Measurements from ENCODE around the gene EMP2.
"Not testable (repeated sequence)": the region's sequence is repeated elsewhere in the genome, so short reads cannot be mapped to it uniquely, and the experiment has no call there.

The EMP2 gene

GRCh38 chr16:10552281-10552680, 28.1 kb downstream of the EMP2 start:
- no peak for DNase-seq

DNA sequence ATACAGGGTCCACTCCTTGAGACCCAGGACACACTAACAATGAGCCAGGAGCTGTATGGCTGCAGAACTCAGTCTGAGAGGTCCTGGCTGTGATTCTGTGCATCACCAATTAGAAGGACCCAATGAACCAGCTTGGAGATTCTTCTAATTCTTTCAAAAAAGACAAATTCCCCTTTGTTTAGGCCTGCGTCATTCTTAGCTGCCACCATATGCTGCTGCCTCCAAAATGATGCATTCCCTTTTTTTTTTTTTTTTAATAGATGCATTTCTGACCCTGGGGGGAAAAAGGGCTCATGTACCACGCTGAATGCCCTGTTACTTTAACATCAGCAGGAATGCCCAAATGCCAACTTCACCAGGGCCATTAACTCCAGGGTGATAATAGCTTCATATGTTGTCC, 28.5 kb downstream of the EMP2 start:
- no peak for DNase-seq

GRCh38 chr16:10548404-10548803, 32.0 kb downstream of the EMP2 start:
- no peak for DNase-seq

DNA sequence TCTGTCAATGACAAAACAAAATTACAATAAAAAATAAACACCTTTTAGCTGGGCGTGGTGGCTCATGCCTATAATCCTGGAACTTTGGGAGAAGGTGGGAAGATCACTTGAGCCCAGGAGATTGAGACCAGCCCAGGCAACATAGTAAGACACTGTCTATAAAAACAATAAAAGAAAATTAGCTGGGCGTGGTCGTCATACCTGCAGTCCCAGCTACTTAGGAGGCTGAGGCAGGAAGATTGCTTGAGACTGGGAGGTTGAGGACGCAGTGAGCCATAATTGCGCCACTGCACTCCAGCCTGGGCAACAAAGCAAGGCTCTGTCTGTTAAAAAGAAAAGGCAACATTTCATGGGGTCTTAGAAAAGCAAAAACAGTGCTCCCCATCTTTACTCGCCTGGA, 32.7 kb downstream of the EMP2 start:
- DNase-seq: no peak

DNA sequence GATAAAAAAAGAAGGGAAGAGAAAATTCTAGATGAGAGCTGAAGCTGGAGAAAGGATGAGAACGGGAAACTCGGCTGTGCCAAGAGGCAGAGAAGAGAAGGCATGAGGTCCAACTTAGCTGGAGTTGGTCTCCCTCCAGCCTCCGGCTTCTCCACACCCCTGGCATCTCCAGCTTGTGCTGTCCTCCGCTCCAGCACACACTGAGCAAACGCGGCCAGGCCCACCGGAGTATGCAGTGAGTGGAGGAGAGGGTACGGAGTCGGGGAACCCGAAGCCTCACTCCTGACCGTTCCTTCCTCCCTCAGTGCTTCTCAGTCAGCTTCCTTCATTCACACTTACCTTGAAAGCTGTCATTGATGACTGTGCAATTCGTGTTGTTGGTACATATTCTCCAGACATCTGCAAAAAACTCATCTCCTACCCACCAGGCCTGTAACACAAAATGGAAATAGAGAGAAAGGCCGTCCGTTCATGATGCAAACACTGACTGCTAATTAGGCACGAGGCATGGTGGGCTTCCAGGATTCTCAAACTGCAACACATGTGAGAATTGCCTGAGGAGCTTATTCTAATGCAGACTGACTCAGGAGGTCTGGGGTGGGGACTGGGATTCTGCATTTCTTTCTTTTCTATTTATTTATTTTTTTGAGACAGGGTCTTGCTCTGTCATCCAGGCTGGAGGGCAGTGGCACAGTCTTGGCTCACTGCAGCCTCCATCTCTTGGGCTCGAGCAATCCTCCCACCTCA, 37.0 kb downstream of the EMP2 start:
- DNase-seq: no peak

- no peak for DNase-seq
Observed at GRCh38 chr16:10541366-10541765, 39.0 kb downstream of the EMP2 start.

GRCh38 chr16:10539793-10540192, 40.6 kb downstream of the EMP2 start:
- no peak for DNase-seq

- DNase-seq: no peak
Observed at GRCh38 chr16:10539236-10539635, 41.2 kb downstream of the EMP2 start.

- no peak for DNase-seq
Observed at GRCh38 chr16:10538583-10538982, 41.8 kb downstream of the EMP2 start.

DNA sequence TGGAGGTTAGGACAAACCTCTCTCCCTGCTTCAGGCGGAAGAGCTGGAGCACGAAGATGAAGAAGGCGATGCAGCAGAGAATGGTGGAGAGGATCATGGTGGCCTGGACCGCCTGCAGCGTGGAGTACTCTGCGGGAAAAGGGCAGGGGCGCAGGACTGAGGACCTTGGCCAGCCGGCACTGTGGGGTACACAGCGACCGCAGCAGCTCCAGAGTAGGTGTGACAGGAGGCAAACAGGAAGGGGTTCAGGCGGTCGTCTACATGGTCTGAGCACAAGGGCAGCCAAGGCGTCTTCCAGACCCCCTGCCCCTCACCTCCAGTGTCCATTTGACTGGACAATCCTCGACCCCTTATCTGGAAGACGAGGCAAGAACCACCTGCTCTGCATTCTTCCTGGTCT, 42.5 kb downstream of the EMP2 start:
- DNase-seq: no peak

DNA sequence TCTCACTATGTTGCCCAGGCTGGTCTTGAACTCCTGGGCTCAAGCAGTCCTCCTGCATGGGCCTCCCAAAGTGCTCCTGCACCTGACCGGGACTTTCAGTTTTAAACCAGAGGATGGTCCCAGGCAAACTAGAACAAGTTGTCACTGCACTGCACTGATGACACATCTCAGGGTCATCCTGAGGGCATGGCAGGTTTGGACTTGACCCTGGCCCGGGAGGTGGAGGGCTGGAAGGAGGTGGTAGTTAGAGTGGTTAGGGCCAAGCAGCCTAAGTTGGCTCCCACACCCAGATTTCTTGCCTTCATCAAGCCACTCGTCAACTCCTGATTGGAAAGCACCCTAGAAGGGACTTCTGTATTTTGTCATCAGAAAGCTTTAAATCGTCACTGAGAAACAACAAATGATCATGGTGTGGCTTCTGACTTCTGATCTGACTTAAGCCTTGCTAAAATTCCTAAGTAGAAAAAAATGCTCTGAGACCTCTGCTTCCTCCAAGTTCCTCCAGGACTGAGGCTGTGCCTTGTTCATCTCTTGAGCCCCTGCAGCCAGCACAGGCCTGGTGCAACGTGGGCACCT, 43.5 kb downstream of the EMP2 start:
- no peak for DNase-seq

DNA sequence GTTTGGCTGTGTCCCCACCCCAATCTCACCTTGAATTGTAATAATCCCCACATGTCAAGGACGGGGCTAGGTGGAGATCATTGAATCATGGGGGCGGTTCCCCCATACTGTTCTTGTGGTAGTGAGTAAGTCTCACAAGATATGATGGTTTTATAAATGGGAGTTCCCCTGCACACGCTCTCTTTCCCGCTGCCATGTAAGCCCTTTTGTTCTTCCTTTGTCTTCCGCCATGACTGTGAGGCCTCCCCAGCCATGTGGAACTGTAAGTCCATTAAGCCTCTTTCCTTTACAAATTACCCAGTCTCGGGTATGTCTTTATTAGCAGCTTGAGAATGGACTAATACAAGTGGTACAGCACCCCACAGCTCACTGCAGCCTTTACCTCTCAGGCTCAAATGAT, 44.1 kb downstream of the EMP2 start:
- DNase-seq: not testable (repeated sequence)

GRCh38 chr16:10535461-10535860, 44.9 kb downstream of the EMP2 start:
- no peak for DNase-seq

GRCh38 chr16:10534748-10535147, 45.6 kb downstream of the EMP2 start:
- no peak for DNase-seq

DNA sequence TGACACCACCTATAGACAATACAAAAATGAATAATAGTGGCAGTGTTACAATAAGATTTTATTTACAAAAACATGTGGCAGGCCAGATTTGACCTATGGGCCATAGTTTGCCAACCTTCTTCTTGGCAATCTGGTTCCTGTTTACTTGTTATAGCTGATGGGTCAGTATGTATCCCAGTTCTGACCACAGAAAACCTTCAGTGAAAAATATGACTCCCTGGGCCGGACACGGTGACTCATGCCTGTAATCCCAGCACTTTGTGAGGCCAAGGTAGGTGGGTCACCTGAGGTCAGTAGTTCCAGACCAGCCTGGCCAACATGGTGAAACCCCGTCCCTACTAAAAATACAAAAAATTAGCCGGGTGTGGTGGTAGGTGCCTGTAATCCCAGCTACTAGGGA, 46.8 kb downstream of the EMP2 start:
- DNase-seq: not testable (repeated sequence)

GRCh38 chr16:10531582-10531981, 48.8 kb downstream of the EMP2 start:
- DNase-seq: no peak

DNA sequence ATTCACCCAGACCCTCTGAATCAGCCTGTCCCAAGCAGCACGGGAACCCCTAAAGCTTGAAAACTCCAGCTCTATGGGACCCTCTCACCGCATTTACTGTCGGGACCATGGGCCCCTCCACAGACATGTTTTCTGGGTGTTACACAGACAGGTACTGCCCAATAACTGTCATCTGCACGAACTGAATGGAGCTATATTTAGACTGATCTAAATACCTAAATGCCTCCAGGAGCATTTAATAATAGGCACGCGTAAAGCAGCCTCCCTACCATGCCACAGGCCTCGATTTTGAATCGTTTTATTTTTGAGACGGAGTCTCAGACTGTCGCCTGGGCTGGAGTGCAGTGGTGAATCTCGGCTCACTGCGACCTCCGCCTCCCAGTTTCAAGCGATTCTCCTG, 49.7 kb downstream of the EMP2 start:
- DNase-seq: no peak

- no peak for DNase-seq
Observed at GRCh38 chr16:10529895-10530669, 50.3 kb downstream of the EMP2 start.

DNA sequence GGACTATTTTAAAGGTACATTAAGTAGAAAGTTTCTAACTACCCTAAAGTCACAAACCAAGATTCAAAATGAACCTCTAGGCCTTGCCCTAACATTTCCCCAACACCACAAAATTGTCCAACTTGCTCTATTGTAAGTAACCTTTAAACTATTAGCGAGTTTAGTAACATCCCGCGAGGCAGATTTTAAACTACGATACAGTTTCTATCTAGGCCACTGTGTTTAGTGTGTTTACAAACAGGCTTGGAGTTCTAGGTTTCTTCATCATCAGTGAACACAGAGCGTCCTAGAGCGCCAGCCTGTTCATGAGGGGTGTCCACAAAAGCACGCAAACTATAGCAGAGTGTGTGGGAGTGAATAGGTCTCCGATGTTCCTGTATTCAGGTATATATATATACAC, 51.8 kb downstream of the EMP2 start:
- no peak for DNase-seq

DNA sequence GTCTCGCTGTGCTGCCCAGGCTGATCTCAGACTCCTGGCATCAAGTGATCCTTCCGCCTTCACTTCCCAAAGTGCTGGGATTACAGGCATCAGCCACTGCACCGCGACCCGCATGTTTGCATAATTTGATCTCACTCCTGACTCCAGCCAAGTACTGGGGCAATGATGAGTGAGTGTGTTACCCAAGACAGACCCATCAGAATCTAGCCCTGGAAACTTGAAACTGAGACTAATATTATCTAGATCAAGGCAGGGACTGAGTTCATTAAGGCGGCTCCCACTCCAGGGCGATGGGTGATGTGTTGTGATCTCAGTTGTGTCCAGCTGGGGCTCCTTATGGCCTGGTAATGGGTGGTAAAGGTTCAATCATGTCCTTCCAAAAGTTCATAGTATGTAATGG, 53.4 kb downstream of the EMP2 start:
- DNase-seq: no peak

DNA sequence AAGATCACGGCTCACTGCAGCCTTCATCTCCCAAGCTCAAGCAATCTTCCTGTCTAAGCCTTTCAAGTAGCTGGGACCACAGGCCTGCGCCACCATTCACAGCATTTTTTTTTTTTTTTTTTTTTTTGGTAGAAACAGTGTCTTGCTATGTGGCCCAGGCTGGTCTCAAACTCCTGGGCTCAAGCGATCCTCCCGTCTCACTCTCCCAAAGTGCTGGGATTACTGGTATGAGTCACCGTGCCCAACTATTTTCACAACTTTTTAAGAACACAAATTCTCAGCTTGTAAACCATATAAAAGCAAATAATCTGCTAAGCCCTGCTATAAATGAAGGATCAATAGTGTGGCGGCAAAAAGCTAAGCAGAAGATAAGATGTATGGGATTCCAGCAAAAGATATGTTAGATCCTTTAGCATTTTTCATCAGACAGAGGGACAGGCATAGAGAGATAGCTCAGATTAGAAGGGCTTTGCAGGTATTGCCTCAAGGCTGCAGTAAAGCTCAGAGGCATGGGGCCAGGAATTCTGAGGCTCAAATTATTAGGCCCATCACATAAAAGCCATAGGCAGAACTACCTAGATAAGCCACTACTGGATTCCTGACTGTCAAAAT, 55.1 kb downstream of the EMP2 start:
- no peak for DNase-seq

- no peak for DNase-seq
Observed at GRCh38 chr16:10522966-10523365, 57.4 kb downstream of the EMP2 start.

- DNase-seq: peak; percentile 31
Observed at GRCh38 chr16:10521681-10522274, 58.6 kb downstream of the EMP2 start.

Data from right kidney (tissue), 1 donor.